Panc1 (cell line): ENCODE results near the gene EIF4E2. TPM values are rescaled to one million over a fixed set of nuclear protein-coding genes. Genes with fewer than 3 reads are reported as not detected.
A peak's percentile ranks its signal among the peaks of the same experiment; 100 is the strongest.

Source experiments
- ATAC-seq: fragments of 200-7000 bp; cut with Tn5 transposase; 2 replicates; pipeline ENCODE4 v1.9.1; 2020; ENCODE audit warnings: mild to moderate bottlenecking, moderate library complexity
- BruUV-seq: library from RNA; stranded (reverse); fragments of 400-500 nt; replicated peaks from 2 replicates; lab custom pipeline; 2021; lab: Mats Ljungman, UMichigan
- CTCF ChIA-PET: fragments of 300-600 bp; sonication (Branson Sonifier 250); formaldehyde crosslinking; loops from one replicate; lab custom pipeline; 2022; ENCODE audit warnings: antibody characterized with exemption; lab: Charles Lee
- POLR2A ChIA-PET: fragments of 300-600 bp; sonication (Branson Sonifier 250); formaldehyde crosslinking; loops from one replicate; lab custom pipeline; 2022; ENCODE audit warnings: antibody characterized with exemption; lab: Charles Lee
- DNase-seq: peaks from one replicate; pipeline ENCODE4 v3.0.0-alpha.2; 2010; ENCODE audit warnings: low read depth, low spot score
- H3K27ac ChIP-seq: 2 replicates; pipeline ENCODE4 v1.5.1; 2011; ENCODE audit warnings: mild to moderate bottlenecking, low read length, inconsistent platforms
- H3K27me3 ChIP-seq: fragments of 200-500 bp; sonication (Bioruptor generic); 2 replicates; pipeline ENCODE4 v1.6.0; 2014; ENCODE audit warnings: low read length, inconsistent platforms; ENCODE audit not compliant: control insufficient read depth, insufficient read depth
- H3K36me3 ChIP-seq: fragments of 200-500 bp; sonication (Bioruptor generic); 2 replicates; pipeline ENCODE4 v1.5.1; 2014; ENCODE audit warnings: inconsistent platforms, mild to moderate bottlenecking, low read length, moderate library complexity; ENCODE audit not compliant: control insufficient read depth, insufficient read depth
- H3K4me1 ChIP-seq: 2 replicates; pipeline ENCODE4 v1.5.1; 2011; ENCODE audit warnings: inconsistent platforms, mild to moderate bottlenecking, low read length, moderate library complexity; ENCODE audit not compliant: control insufficient read depth, insufficient read depth
- H3K4me3 ChIP-seq, 2 experiments: 2 replicates each; pipeline ENCODE4 v1.5.1; 2011 to 2012; ENCODE audit warnings: low read depth in 2 of 2, low read length in 2 of 2, mild to moderate bottlenecking in 2 of 2, inconsistent platforms in 1 of 2, moderate library complexity in 1 of 2
- H3K9me3 ChIP-seq: fragments of 200-500 bp; sonication (Bioruptor generic); 2 replicates; pipeline ENCODE4 v1.5.1; 2014; ENCODE audit warnings: low read depth, mild to moderate bottlenecking, inconsistent platforms, low read length, moderate library complexity; ENCODE audit not compliant: control insufficient read depth, insufficient read depth
- CTCF ChIP-seq: fragments of 450-650 bp; IDR thresholded peaks from 2 replicates; pipeline ENCODE4 v1.5.1; 2017; ENCODE audit warnings: mild to moderate bottlenecking
- POLR2AphosphoS5 ChIP-seq: IDR thresholded peaks from 2 replicates; pipeline ENCODE4 v1.6.1; 2012; ENCODE audit warnings: mild to moderate bottlenecking, low read depth, low read length, moderate library complexity
- REST ChIP-seq, 2 experiments: IDR thresholded peaks; 2 replicates each; pipeline ENCODE4 v1.6.1; 2011 to 2012; ENCODE audit warnings: low read depth in 2 of 2, control low read depth in 1 of 2, low read length in 1 of 2, mild to moderate bottlenecking in 1 of 2, moderate library complexity in 1 of 2; ENCODE audit not compliant: insufficient read depth in 1 of 2
- SIN3A ChIP-seq: IDR thresholded peaks from 2 replicates; pipeline ENCODE4 v1.6.1; 2012; ENCODE audit warnings: low read depth, mild to moderate bottlenecking, low read length, moderate library complexity, borderline replicate concordance; ENCODE audit not compliant: insufficient read depth
- TCF7L2 ChIP-seq: IDR thresholded peaks from 2 replicates; pipeline ENCODE4 v1.6.1; 2011; ENCODE audit warnings: mild to moderate bottlenecking, low read depth, low read length, inconsistent platforms
- in situ Hi-C: cut with HindIII; loops from 2 replicates; pipeline ENCODE4 v1.10.0; 2016; ENCODE audit warnings: low sequenced_read_pairs, low pct_unique_long_range_greater_than_20kb
- intact Hi-C: fragments of 100-400 bp; cut with micrococcal nuclease; formaldehyde crosslinking; loops from one replicate; pipeline ENCODE4 v1.10.0; 2022; ENCODE audit not compliant: unreplicated experiment
- total RNA-seq: library from RNA; stranded (reverse); gene quantifications from one replicate; pipeline ENCODE4 v1.2.1, GENCODE V29; 2021; ENCODE audit not compliant: unreplicated experiment

Gene EIF4E2
- total RNA-seq, 1 experiment from 2014 or later = 84.0 TPM

GRCh38 chr2:232607011-232607410, 56.5 kb downstream of the EIF4E2 start:
- BruUV-seq = no TSS peak
- Histone ChIP-seq H3K9me3 (no peaks in the 10 kb centered on the region), H3K27me3 (no peaks in the 10 kb centered on the region), H3K36me3 (no peaks in the 10 kb centered on the region), H3K4me3 (no peak overlapping the region), H3K4me1 (peaks cover 17% of the 10 kb centered on the region), H3K27ac (no peak overlapping the region)
- POLR2A ChIA-PET = no interaction called here
- intact Hi-C loops (no loop called here), in situ Hi-C loops (no loop called here)
- CTCF ChIA-PET = interaction anchor here (0.6 to 0.7 kb wide), 2 partner anchors 119 to 176 kb away, joined by 5 to 8 read pairs; no protein-coding TSS in a partner anchor
- ATAC-seq = no peak
- no peak for DNase-seq
- no peak for TF ChIP-seq REST (IDR thresholded peaks at IDR 0.05; ENCODE audit: insufficient read depth in 1 of 2, low read depth in 2 of 2, low read length in 1 of 2)
- no peak for TF ChIP-seq CTCF
- no peak for TF ChIP-seq TCF7L2
- TF ChIP-seq POLR2AphosphoS5 = no peak
- no peak for TF ChIP-seq SIN3A

DNA sequence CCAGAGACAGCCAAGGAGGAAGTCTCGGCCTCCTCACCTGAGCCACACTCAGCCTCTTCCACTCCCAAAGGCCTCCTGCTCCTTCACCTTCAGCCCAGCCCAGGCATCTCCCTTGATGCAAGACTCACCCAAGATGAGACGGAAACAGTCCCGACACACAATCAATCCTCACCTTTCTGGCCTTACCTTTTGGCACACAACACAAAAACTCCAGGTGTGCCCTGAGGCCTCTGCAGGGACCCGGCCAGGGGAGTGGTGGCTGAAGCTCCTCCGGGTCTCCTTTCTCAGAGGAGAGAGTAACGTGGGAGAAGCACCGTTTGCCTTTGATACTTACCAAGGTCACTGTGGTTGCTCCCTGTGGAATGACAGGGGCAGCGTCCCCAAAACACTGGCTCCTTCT, 59.1 kb downstream of the EIF4E2 start:
- CTCF ChIA-PET = interaction anchor here (0.5 kb wide), 1 partner anchor 53 kb away, joined by 3 read pairs; no protein-coding TSS in a partner anchor
- BruUV-seq = no TSS peak
- DNase-seq = no peak
- in situ Hi-C loops = no loop called here
- Histone ChIP-seq H3K9me3 (no peaks in the 10 kb centered on the region), H3K4me1 (peaks cover 22% of the 10 kb centered on the region), H3K36me3 (no peaks in the 10 kb centered on the region), H3K27me3 (no peaks in the 10 kb centered on the region), H3K27ac (peak overlapping the region; percentile 45), H3K4me3 (no peak overlapping the region)
- POLR2A ChIA-PET = no interaction called here
- intact Hi-C loops = no loop called here
- no peak for ATAC-seq
- TF ChIP-seq SIN3A = no peak
- no peak for TF ChIP-seq POLR2AphosphoS5
- no peak for TF ChIP-seq REST (IDR thresholded peaks at IDR 0.05; ENCODE audit: insufficient read depth in 1 of 2, low read depth in 2 of 2, low read length in 1 of 2)
